HL-60 (cell line): Measurements from ENCODE around the gene SMO.

Experiments
- GABPA ChIP-seq: IDR thresholded peaks from 2 replicates; pipeline ENCODE4 v1.6.1; 2012; ENCODE audit warnings: low read depth
- POLR2AphosphoS5 ChIP-seq: IDR thresholded peaks from 2 replicates; pipeline ENCODE4 v1.6.1; 2012; ENCODE audit warnings: low read depth
- TF ChIP-seq, protein P1 (sequence below): IDR thresholded peaks from one replicate; pipeline ENCODE4 v1.5.1; 2011; ENCODE audit warnings: low read length, control low read depth, inconsistent platforms; ENCODE audit not compliant: insufficient read depth
- TF ChIP-seq, protein P2 (sequence below): IDR thresholded peaks from 2 replicates; pipeline ENCODE4 v1.6.1; 2012; ENCODE audit warnings: low read depth; ENCODE audit not compliant: insufficient replicate concordance

DNA sequence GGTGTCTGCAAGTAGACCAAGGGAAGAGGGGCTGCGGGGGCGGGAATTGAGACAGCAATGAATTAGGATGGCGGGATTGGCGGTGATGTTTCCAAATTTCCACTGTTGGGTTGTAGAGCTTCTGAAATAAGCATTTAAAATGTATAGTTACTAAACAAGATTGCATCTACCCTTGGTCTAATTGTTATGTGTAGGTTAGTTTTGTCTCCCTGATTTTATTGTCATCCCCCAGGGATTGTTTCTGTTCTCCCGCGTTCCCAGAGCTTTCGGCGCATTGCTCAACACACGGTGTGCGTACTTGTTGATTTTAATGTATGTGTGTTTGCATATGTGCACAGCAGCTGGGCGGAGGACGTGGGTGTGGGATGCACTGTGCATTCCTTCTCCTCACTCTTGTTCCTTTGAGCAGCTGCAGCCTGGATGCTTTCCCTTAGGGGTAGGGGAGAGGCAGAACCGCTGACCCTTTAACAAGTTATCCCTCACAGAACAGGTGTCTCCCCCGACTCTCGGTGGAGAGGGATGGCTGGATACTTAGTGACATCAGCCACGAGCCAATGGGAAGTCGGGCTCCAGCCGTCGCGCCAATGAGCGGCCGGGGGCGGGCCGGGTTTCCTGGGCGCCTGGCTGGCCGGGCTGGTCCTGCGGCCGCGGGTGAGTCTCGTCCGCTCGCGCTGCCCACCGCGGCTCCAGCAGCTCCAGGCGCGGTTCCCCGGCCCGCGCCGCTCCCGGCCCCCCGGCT, 44.2 kb upstream of the SMO start, which contains the start of gene TSPAN33:
- no peak for TF ChIP-seq POLR2AphosphoS5
- TF ChIP-seq, protein P1, sequence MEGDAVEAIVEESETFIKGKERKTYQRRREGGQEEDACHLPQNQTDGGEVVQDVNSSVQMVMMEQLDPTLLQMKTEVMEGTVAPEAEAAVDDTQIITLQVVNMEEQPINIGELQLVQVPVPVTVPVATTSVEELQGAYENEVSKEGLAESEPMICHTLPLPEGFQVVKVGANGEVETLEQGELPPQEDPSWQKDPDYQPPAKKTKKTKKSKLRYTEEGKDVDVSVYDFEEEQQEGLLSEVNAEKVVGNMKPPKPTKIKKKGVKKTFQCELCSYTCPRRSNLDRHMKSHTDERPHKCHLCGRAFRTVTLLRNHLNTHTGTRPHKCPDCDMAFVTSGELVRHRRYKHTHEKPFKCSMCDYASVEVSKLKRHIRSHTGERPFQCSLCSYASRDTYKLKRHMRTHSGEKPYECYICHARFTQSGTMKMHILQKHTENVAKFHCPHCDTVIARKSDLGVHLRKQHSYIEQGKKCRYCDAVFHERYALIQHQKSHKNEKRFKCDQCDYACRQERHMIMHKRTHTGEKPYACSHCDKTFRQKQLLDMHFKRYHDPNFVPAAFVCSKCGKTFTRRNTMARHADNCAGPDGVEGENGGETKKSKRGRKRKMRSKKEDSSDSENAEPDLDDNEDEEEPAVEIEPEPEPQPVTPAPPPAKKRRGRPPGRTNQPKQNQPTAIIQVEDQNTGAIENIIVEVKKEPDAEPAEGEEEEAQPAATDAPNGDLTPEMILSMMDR, result no peak
- TF ChIP-seq, protein P2, sequence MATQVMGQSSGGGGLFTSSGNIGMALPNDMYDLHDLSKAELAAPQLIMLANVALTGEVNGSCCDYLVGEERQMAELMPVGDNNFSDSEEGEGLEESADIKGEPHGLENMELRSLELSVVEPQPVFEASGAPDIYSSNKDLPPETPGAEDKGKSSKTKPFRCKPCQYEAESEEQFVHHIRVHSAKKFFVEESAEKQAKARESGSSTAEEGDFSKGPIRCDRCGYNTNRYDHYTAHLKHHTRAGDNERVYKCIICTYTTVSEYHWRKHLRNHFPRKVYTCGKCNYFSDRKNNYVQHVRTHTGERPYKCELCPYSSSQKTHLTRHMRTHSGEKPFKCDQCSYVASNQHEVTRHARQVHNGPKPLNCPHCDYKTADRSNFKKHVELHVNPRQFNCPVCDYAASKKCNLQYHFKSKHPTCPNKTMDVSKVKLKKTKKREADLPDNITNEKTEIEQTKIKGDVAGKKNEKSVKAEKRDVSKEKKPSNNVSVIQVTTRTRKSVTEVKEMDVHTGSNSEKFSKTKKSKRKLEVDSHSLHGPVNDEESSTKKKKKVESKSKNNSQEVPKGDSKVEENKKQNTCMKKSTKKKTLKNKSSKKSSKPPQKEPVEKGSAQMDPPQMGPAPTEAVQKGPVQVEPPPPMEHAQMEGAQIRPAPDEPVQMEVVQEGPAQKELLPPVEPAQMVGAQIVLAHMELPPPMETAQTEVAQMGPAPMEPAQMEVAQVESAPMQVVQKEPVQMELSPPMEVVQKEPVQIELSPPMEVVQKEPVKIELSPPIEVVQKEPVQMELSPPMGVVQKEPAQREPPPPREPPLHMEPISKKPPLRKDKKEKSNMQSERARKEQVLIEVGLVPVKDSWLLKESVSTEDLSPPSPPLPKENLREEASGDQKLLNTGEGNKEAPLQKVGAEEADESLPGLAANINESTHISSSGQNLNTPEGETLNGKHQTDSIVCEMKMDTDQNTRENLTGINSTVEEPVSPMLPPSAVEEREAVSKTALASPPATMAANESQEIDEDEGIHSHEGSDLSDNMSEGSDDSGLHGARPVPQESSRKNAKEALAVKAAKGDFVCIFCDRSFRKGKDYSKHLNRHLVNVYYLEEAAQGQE, result no peak
- no peak for TF ChIP-seq GABPA
